HEK293T (cell line): ENCODE measurements around the gene OR5H14.

Experiments used
- ARNT ChIP-seq: fragments of 450-650 bp; IDR thresholded peaks from 2 replicates; pipeline ENCODE4 v1.6.1; 2017; ENCODE audit warnings: mild to moderate bottlenecking
- BHLHE40 ChIP-seq: fragments of 450-650 bp; IDR thresholded peaks from 2 replicates; pipeline ENCODE4 v1.6.1; 2016; ENCODE audit warnings: mild to moderate bottlenecking, moderate library complexity, borderline replicate concordance
- ELF4 ChIP-seq: fragments of 450-650 bp; IDR thresholded peaks from 2 replicates; pipeline ENCODE4 v1.6.1; 2017; ENCODE audit warnings: antibody characterized with exemption
- FOXK2 ChIP-seq: fragments of 450-650 bp; IDR thresholded peaks from 2 replicates; pipeline ENCODE4 v1.6.1; 2016; ENCODE audit warnings: mild to moderate bottlenecking
- FOXM1 ChIP-seq: fragments of 450-650 bp; IDR thresholded peaks from 2 replicates; pipeline ENCODE4 v1.6.1; 2017; ENCODE audit warnings: mild to moderate bottlenecking, borderline replicate concordance
- L3MBTL2 ChIP-seq: fragments of 450-650 bp; conservative IDR thresholded peaks from 2 replicates; pipeline ENCODE4 v1.6.1; 2016; ENCODE audit warnings: mild to moderate bottlenecking
- LEF1 ChIP-seq: fragments of 450-650 bp; IDR thresholded peaks from 2 replicates; pipeline ENCODE4 v1.6.1; 2017; ENCODE audit warnings: mild to moderate bottlenecking, borderline replicate concordance
- NFRKB ChIP-seq: fragments of 450-650 bp; IDR thresholded peaks from 2 replicates; pipeline ENCODE4 v1.6.1; 2016; ENCODE audit warnings: mild to moderate bottlenecking, moderate library complexity
- SP1 ChIP-seq: fragments of 450-650 bp; IDR thresholded peaks from 2 replicates; pipeline ENCODE4 v1.6.1; 2017
- SUZ12 ChIP-seq: fragments of 450-650 bp; IDR thresholded peaks from 2 replicates; pipeline ENCODE4 v1.6.1; 2016; ENCODE audit warnings: mild to moderate bottlenecking
- TARDBP ChIP-seq: fragments of 450-650 bp; IDR thresholded peaks from 2 replicates; pipeline ENCODE4 v1.6.1; 2016
- ZNF384 ChIP-seq: fragments of 450-650 bp; IDR thresholded peaks from 2 replicates; pipeline ENCODE4 v1.6.1; 2016

- TF ChIP-seq L3MBTL2 (no peak), BHLHE40 (no peak), NFRKB (no peak), SUZ12 (no peak), ELF4 (no peak), LEF1 (no peak), SP1 (no peak), ARNT (no peak), ZNF384 (no peak), TARDBP (no peak), FOXM1 (no peak), FOXK2 (no peak)
Measured at GRCh38 chr3:98151241-98151640, 4.0 kb downstream of the OR5H14 start.
